A549 (cell line): ENCODE measurements around the gene ADORA1. TPM values are rescaled to one million over a fixed set of nuclear protein-coding genes. Genes with fewer than 3 reads are reported as not detected.

ENCODE experiments used
- ATAC-seq, 2 experiments: fragments of 200-7000 bp in 1 of 2; fragments of >200 bp in 1 of 2; cut with Nextera tagmentation in 1 of 2; cut with Tn5 transposase in 1 of 2; 3 replicates each; pipeline versions ENCODE4 v1.8.0 to v1.9.1; 2018 to 2020; ENCODE audit warnings: mild to moderate bottlenecking in 1 of 2, moderate library complexity in 1 of 2
- CTCF ChIA-PET: fragments of 300-600 bp; sonication (Branson Sonifier 250); formaldehyde crosslinking; extraction: SDS; loops from one replicate; lab custom pipeline; 2021; ENCODE audit warnings: antibody characterized with exemption, inconsistent platforms; lab: Yijun Ruan, JAX
- POLR2A ChIA-PET: fragments of 350-600 bp; formaldehyde crosslinking; extraction: SDS; loops from one replicate; lab custom pipeline; 2021; ENCODE audit warnings: antibody characterized with exemption, inconsistent platforms; lab: Yijun Ruan, JAX
- DNase-seq, 2 experiments: peaks; one replicate each; pipeline versions ENCODE4 v3.0.0 to v3.0.0-alpha.2; 2011 to 2016; ENCODE audit warnings: low read depth in 1 of 2, low spot score in 1 of 2
- FAIRE-seq: peaks from 2 replicates; lab custom pipeline; 2011; peaks lifted over from hg19 to GRCh38; lab: Jason Lieb, UNC
- H3K27ac ChIP-seq, 2 experiments: fragments of >200 bp; sonication (Bioruptor Twin); formaldehyde crosslinking; 3 replicates each; pipeline ENCODE4 v1.5.1; 2016 to 2017
- H3K4me1 ChIP-seq: fragments of >200 bp; sonication (Bioruptor Twin); formaldehyde crosslinking; 3 replicates; pipeline ENCODE4 v1.6.1; 2016
- H3K4me2 ChIP-seq: fragments of >200 bp; sonication (Bioruptor Twin); formaldehyde crosslinking; 3 replicates; pipeline ENCODE4 v1.6.1; 2016
- H3K4me3 ChIP-seq: fragments of >200 bp; sonication (Bioruptor Twin); formaldehyde crosslinking; 3 replicates; pipeline ENCODE4 v1.5.1; 2016
- H3K9me3 ChIP-seq: fragments of >200 bp; sonication (Bioruptor Twin); formaldehyde crosslinking; 3 replicates; pipeline ENCODE4 v1.6.1; 2016
- CBX2 ChIP-seq: fragments of 200-600 bp; sonication (generic); IDR thresholded peaks from 2 replicates; pipeline ENCODE4 v1.6.1; 2016; ENCODE audit warnings: low read depth, mild to moderate bottlenecking, borderline replicate concordance
- EHF ChIP-seq: fragments of 250-450 bp; sonication (Bioruptor Pico); IDR thresholded peaks from 2 replicates; pipeline ENCODE4 v1.5.0; 2020; ENCODE audit warnings: mild to moderate bottlenecking
- EHMT2 ChIP-seq: fragments of 200-600 bp; sonication (generic); IDR thresholded peaks from 2 replicates; pipeline ENCODE4 v1.6.1; 2016; ENCODE audit warnings: antibody characterized with exemption, low read depth, mild to moderate bottlenecking, moderate library complexity
- ESRRA ChIP-seq: fragments of 150-350 bp; IDR thresholded peaks from 2 replicates; pipeline ENCODE4 v1.6.1; 2014; ENCODE audit warnings: mild to moderate bottlenecking, low read length, borderline replicate concordance
- FOSL2 ChIP-seq, 2 experiments: fragments of 450-650 bp in 1 of 2; fragments of >200 bp in 1 of 2; sonication (Bioruptor Twin) in 1 of 2; formaldehyde crosslinking; IDR thresholded peaks; 2 replicates each; pipeline versions ENCODE4 v1.5.0 to v1.6.1; 2016 to 2020; ENCODE audit warnings: mild to moderate bottlenecking in 1 of 2, moderate library complexity in 1 of 2
- HDAC2 ChIP-seq: fragments of 200-600 bp; sonication (generic); IDR thresholded peaks from 2 replicates; pipeline ENCODE4 v1.6.1; 2016
- HOXA7 ChIP-seq: fragments of 250-450 bp; sonication (Bioruptor Pico); IDR thresholded peaks from 2 replicates; pipeline ENCODE4 v1.5.0; 2020; ENCODE audit warnings: mild to moderate bottlenecking, moderate library complexity
- JUN ChIP-seq, 2 experiments: fragments of >200 bp; sonication (Bioruptor Twin); formaldehyde crosslinking; IDR thresholded peaks; 2 replicates in 1 of 2; 3 replicates in 1 of 2; pipeline ENCODE4 v1.6.1; 2016 to 2017
- JUNB ChIP-seq: fragments of >200 bp; sonication (Bioruptor Twin); formaldehyde crosslinking; IDR thresholded peaks from 2 replicates; pipeline ENCODE4 v1.6.1; 2016
- KDM1A ChIP-seq: fragments of 200-600 bp; sonication (generic); IDR thresholded peaks from 2 replicates; pipeline ENCODE4 v1.6.1; 2016; ENCODE audit warnings: low read depth, mild to moderate bottlenecking
- MAZ ChIP-seq: fragments of 150-350 bp; IDR thresholded peaks from 2 replicates; pipeline ENCODE4 v1.6.1; 2014; ENCODE audit warnings: antibody characterized with exemption, low read depth, low read length, borderline replicate concordance
- POLR2AphosphoS2 ChIP-seq: conservative IDR thresholded peaks from 2 replicates; pipeline ENCODE4 v1.6.1; 2012; ENCODE audit warnings: low read length, improper control_type of control experiment, inconsistent platforms
- RCOR1 ChIP-seq: fragments of 150-350 bp; IDR thresholded peaks from 2 replicates; pipeline ENCODE4 v1.6.1; 2014; ENCODE audit warnings: antibody characterized with exemption, low read length, low read depth
- SMC3 ChIP-seq: fragments of >200 bp; sonication (Bioruptor Twin); formaldehyde crosslinking; IDR thresholded peaks from 3 replicates; pipeline ENCODE4 v1.6.1; 2018; ENCODE audit warnings: inconsistent platforms
- SREBF2 ChIP-seq: fragments of 450-650 bp; IDR thresholded peaks from 2 replicates; pipeline ENCODE4 v1.6.1; 2014; ENCODE audit warnings: mild to moderate bottlenecking, moderate library complexity
- TFCP2L1 ChIP-seq: fragments of 250-450 bp; sonication (Bioruptor Pico); IDR thresholded peaks from 2 replicates; pipeline ENCODE4 v1.5.0; 2021; ENCODE audit warnings: mild to moderate bottlenecking
- TP53 ChIP-seq: fragments of 250-450 bp; sonication (Bioruptor Pico); IDR thresholded peaks from 2 replicates; pipeline ENCODE4 v1.5.0; 2021; ENCODE audit warnings: mild to moderate bottlenecking, moderate library complexity
- ZNF302 ChIP-seq: fragments of 250-450 bp; sonication (Bioruptor Pico); IDR thresholded peaks from 2 replicates; pipeline ENCODE4 v1.9.0; 2021; ENCODE audit warnings: inconsistent platforms, mild to moderate bottlenecking, moderate library complexity
- ZSCAN20 ChIP-seq: fragments of 250-450 bp; sonication (Bioruptor Pico); IDR thresholded peaks from 2 replicates; pipeline ENCODE4 v1.8.0; 2022; ENCODE audit warnings: mild to moderate bottlenecking, moderate library complexity
- WGBS: methylation state at CpG from one replicate; pipeline ENCODE4 v1.1.6; 2017; ENCODE audit errors: missing lambda C conversion rate; 5-methylcytosine and 5-hydroxymethylcytosine counted together
- polyA plus RNA-seq, 4 experiments: library from polyadenylated mRNA; depleted of rRNA in 3 of 4; stranded (reverse); fragments of >200 nt; fragmentation: RNase III in 1 of 4; extraction: RNeasy Plus Mini Kit Qiagen cat#74134 plus additional on column Dnase treatment in 1 of 4; gene quantifications; 2 replicates in 3 of 4; 3 replicates in 1 of 4; pipeline ENCODE4 v1.2.3, GENCODE V29; 2011 to 2017
- TF ChIP-seq, protein P1 (sequence below): fragments of >200 bp; sonication (Bioruptor Twin); formaldehyde crosslinking; IDR thresholded peaks from 2 replicates; pipeline ENCODE4 v1.6.1; 2016
- TF ChIP-seq, protein P2 (sequence below): IDR thresholded peaks from 2 replicates; pipeline ENCODE4 v1.6.1; 2012
- TF ChIP-seq, protein P3 (sequence below): fragments of >200 bp; sonication (Bioruptor Twin); formaldehyde crosslinking; IDR thresholded peaks from 3 replicates; pipeline ENCODE4 v1.6.1; 2016

Gene ADORA1
- polyA plus RNA-seq, 2 of the 4 experiments (the other 2 are of a cell fraction) = 0.48 to 2.4 TPM

DNA sequence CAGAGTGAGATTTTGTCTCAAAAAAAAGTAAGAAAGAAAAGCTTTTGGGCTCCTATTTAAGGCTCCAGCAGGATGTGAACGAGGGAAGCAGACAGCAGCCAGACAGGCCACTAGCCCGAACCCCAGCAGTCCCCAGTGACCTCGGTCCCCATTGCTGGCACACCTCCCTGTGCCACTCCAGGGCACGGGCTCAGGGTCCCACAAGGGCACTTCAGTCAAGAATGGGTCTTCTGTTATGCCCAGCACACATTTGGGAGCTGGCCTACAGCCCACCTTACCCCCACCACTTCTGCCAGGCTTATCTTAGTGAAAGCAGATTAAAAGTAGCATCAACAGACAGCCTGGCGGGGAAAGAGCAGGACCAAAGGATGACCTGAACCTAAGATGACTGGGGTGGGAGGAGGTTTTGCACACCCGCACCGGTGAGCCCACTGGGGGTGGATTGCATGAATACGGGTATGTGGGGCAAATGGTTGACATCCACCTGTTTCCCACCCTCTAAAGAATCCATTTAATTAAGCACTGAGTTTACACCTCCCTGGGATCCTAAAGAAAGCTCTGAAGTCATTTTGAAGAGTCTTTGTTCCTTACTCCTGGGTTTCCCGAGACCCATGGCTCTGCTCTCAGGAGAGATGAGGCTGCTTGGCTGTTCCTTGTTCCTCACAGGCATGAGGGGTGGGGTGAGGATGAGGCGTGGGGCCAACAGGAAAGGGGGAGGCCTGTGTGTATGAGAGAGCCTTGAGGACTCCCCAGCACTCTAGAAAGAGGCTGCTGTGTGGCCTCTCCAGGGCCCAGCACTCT is 54.3 kb downstream of the ADORA1 start:
- POLR2A ChIA-PET = no interaction called here
- Histone ChIP-seq H3K4me1 (peaks cover 22% of the 10 kb centered on the region), H3K27ac (no peak overlapping the region), H3K9me3 (no peaks in the 10 kb centered on the region), H3K4me3 (no peak overlapping the region), H3K4me2 (no peak overlapping the region)
- TF ChIP-seq EHMT2 (no peak), TFCP2L1 (CRISPR knock-in tag) (no peak), MAZ (no peak), ESRRA (no peak), EHF (CRISPR knock-in tag) (no peak), TP53 (CRISPR knock-in tag) (no peak), ZNF302 (CRISPR knock-in tag) (no peak), JUNB (no peak), CBX2 (no peak), POLR2AphosphoS2 (no peak), ZSCAN20 (no peak), KDM1A (no peak), HOXA7 (CRISPR knock-in tag) (no peak)
- TF ChIP-seq, protein P1, sequence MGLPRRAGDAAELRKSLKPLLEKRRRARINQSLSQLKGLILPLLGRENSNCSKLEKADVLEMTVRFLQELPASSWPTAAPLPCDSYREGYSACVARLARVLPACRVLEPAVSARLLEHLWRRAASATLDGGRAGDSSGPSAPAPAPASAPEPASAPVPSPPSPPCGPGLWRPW = no peak
- TF ChIP-seq, protein P2, sequence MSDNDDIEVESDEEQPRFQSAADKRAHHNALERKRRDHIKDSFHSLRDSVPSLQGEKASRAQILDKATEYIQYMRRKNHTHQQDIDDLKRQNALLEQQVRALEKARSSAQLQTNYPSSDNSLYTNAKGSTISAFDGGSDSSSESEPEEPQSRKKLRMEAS = no peak
- TF ChIP-seq, protein P3, sequence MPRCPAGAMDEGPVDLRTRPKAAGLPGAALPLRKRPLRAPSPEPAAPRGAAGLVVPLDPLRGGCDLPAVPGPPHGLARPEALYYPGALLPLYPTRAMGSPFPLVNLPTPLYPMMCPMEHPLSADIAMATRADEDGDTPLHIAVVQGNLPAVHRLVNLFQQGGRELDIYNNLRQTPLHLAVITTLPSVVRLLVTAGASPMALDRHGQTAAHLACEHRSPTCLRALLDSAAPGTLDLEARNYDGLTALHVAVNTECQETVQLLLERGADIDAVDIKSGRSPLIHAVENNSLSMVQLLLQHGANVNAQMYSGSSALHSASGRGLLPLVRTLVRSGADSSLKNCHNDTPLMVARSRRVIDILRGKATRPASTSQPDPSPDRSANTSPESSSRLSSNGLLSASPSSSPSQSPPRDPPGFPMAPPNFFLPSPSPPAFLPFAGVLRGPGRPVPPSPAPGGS = no peak
- FAIRE-seq (no peak), ATAC-seq (no peak), DNase-seq (no peak)
- WGBS = 65% methylated on average over 9 of the region's 10 CpGs
- CTCF ChIA-PET = interaction anchor here (1.3 to 2.4 kb wide), 8 partner anchors 9 to 159 kb away, joined by 3 to 11 read pairs (median 4); no protein-coding TSS in a partner anchor

DNA sequence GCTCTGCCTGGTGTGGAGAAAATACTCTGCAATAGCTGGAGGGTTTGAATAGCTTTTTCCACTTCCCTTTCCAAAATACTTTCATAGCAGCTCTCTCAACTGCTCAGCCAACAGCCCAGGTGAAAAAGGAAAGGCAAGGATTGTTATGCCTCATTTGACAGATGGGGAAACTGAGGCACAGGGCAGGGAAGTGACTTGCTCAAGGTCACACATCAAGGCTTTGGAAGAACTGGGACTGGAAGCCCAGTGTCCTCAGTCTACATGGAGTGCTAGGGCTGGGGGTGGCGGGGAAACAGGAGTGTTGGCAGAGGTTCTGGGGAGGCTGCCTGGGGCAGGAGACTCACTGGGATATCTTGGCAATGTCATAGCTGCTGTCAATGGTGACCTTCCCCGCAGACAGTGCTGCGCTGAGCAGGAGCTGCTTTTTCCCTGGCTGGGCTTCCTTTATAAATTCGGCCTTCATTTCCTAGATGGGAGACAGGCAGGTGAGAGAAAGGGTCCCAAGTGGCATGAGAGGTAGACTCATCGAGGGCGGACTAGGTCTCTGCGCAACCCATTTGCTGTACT is 54.9 kb downstream of the ADORA1 start:
- WGBS = 78% methylated on average over 7 of the region's 7 CpGs
- Histone ChIP-seq H3K4me2 (no peak overlapping the region), H3K9me3 (no peaks in the 10 kb centered on the region), H3K27ac (no peak overlapping the region), H3K4me3 (no peak overlapping the region), H3K4me1 (peaks cover 15% of the 10 kb centered on the region)
- ChIA-PET POLR2A (no interaction called here), CTCF (interaction anchor here (1.3 to 2.4 kb wide), 7 partner anchors 10 to 158 kb away, joined by 3 to 11 read pairs (median 4); no protein-coding TSS in a partner anchor)
- FAIRE-seq (no peak), ATAC-seq (no peak), DNase-seq (no peak)
- TF ChIP-seq FOSL2 (IDR thresholded peaks at IDR 0.05) = no peak
- TF ChIP-seq FOSL2 (CRISPR knock-in tag; IDR thresholded peaks at IDR 0.05) = no peak
- no peak for TF ChIP-seq EHMT2
- no peak for TF ChIP-seq SREBF2

DNA sequence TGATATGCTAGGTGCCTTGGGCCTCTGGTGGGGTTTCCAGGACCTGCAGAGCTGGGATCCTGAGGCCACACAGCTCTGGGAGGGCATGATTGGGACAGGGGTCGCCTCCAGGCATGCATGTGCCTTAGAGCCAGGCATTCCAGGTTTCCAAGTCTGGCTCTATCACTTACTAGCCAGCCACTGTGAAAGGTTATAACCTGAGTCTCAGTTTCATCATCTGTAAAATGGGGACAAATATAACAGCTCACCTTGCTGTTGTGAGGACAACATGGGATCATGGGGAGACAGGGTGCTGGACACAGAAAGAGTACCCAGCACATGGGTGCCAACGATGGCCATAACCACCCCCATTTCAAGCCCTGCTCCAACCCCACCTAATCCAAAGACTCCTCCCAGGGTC is 56.3 kb downstream of the ADORA1 start:
- no peak overlapping the region for H3K27ac ChIP-seq
- 36% methylated on average over 2 of the region's 2 CpGs for WGBS
- no peak overlapping the region for H3K4me3 ChIP-seq
- no peak for FAIRE-seq
- H3K4me2 ChIP-seq = no peak overlapping the region
- H3K9me3 ChIP-seq = no peaks in the 10 kb centered on the region
- no peak for ATAC-seq
- POLR2A ChIA-PET = interaction anchor here (0.6 kb wide), 1 partner anchor 63 kb away, joined by 4 read pairs; no protein-coding TSS in a partner anchor
- CTCF ChIA-PET = interaction anchor here (1.1 to 3.6 kb wide), 4 partner anchors 8 to 144 kb away, joined by 3 to 15 read pairs (median 4); partner anchors contain the start of gene MYBPH
- TF ChIP-seq RCOR1 (no peak), HDAC2 (no peak), JUN (IDR thresholded peaks at IDR 0.05) (no peak), FOSL2 (IDR thresholded peaks at IDR 0.05) (no peak), FOSL2 (CRISPR knock-in tag; IDR thresholded peaks at IDR 0.05) (no peak), SMC3 (no peak)
- no peak for DNase-seq
- peaks cover 2% of the 10 kb centered on the region; the same call in 2 of the 3 replicates for H3K4me1 ChIP-seq
